ENCODE data around the gene NCAM2. TPM values are rescaled to one million over a fixed set of nuclear protein-coding genes. Genes with fewer than 3 reads are reported as not detected.

The NCAM2 gene
- total RNA-seq, 2 experiments from 2014 or later: not detected

DNA sequence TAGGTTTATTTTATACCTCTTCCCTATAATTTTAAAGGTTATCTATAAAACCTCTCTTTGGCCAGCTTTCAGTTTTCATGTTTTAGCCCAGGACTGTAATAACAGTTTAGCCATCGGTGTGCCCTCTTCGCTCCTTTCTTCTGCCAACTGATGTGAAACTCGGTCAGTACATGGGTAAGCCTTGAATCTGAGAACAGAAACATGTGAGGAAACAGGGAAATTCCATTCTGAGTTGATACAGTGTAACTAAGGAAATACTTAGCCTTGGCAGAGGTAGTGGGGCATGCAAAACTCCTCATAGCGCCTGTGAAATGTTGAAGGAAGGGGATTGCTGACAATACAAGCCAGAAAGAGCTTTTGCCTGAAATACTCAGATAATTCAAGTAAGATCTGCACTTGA, 465.2 kb downstream of the NCAM2 start:
- H3K9me3 Mint-ChIP-seq (ENCODE audit: insufficient read depth): no peaks in the 10 kb centered on the region
- ChIA-PET POLR2A (no interaction called here), CTCF (no interaction called here)
- H3K27ac Mint-ChIP-seq: no peak overlapping the region
- no peaks in the 10 kb centered on the region for H3K27me3 Mint-ChIP-seq (ENCODE audit: low read depth)
- H3K4me1 Mint-ChIP-seq (ENCODE audit: low read depth): no peaks in the 10 kb centered on the region
- no peak for DNase-seq
- H3K36me3 Mint-ChIP-seq (ENCODE audit: low read depth): no peaks in the 10 kb centered on the region
- H3K4me3 Mint-ChIP-seq: no peak overlapping the region
- ATAC-seq: no peak

GRCh38 chr21:21464684-21465083, 466.5 kb downstream of the NCAM2 start:
- DNase-seq (no peak), ATAC-seq (no peak)
- CTCF ChIA-PET: no interaction called here
- POLR2A ChIA-PET: no interaction called here
- Mint-ChIP-seq H3K27ac (no peak overlapping the region), H3K9me3 (ENCODE audit: insufficient read depth) (no peaks in the 10 kb centered on the region), H3K4me3 (no peak overlapping the region), H3K27me3 (ENCODE audit: low read depth) (no peaks in the 10 kb centered on the region), H3K36me3 (ENCODE audit: low read depth) (no peaks in the 10 kb centered on the region), H3K4me1 (ENCODE audit: low read depth) (no peaks in the 10 kb centered on the region)

DNA sequence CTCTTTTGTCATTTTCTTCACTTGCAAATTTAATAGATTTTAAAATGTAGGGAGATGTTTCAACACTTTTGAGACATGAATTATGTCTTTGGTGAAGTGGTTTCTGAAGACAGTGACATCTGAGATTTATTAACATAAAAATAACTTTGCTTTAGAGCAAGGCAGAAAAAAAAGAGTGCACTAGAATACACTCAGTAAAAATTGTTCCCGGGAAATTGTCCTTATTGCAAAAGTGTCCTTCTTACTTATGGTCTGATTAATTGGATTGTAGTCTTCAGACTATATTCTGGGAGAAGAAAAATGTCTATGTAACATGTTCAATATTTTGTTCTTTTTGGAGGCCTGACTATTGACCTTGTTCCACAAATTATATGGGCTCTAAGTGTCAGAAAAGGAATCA, 468.5 kb downstream of the NCAM2 start:
- no peaks in the 10 kb centered on the region for H3K9me3 Mint-ChIP-seq (ENCODE audit: insufficient read depth)
- H3K27me3 Mint-ChIP-seq (ENCODE audit: low read depth): no peaks in the 10 kb centered on the region
- H3K4me1 Mint-ChIP-seq (ENCODE audit: low read depth): no peaks in the 10 kb centered on the region
- ChIA-PET CTCF (no interaction called here), POLR2A (no interaction called here)
- H3K36me3 Mint-ChIP-seq (ENCODE audit: low read depth): no peaks in the 10 kb centered on the region
- no peak overlapping the region for H3K4me3 Mint-ChIP-seq
- H3K27ac Mint-ChIP-seq: no peak overlapping the region
- ATAC-seq (no peak), DNase-seq (no peak)

- H3K4me3 Mint-ChIP-seq: no peak overlapping the region
- H3K4me1 Mint-ChIP-seq (ENCODE audit: low read depth): no peaks in the 10 kb centered on the region
- ChIA-PET POLR2A (no interaction called here), CTCF (no interaction called here)
- DNase-seq (no peak), ATAC-seq (no peak)
- H3K27ac Mint-ChIP-seq: no peak overlapping the region
- H3K9me3 Mint-ChIP-seq (ENCODE audit: insufficient read depth): no peaks in the 10 kb centered on the region
- no peaks in the 10 kb centered on the region for H3K36me3 Mint-ChIP-seq (ENCODE audit: low read depth)
- no peaks in the 10 kb centered on the region for H3K27me3 Mint-ChIP-seq (ENCODE audit: low read depth)
These were observed 469.8 kb downstream of the NCAM2 start for GRCh38 chr21:21468003-21468402.

GRCh38 chr21:21481239-21481638, 483.0 kb downstream of the NCAM2 start:
- H3K27me3 Mint-ChIP-seq (ENCODE audit: low read depth): no peaks in the 10 kb centered on the region
- ChIA-PET POLR2A (no interaction called here), CTCF (no interaction called here)
- ATAC-seq (no peak), DNase-seq (no peak)
- no peak overlapping the region for H3K4me3 Mint-ChIP-seq
- no peaks in the 10 kb centered on the region for H3K36me3 Mint-ChIP-seq (ENCODE audit: low read depth)
- H3K4me1 Mint-ChIP-seq (ENCODE audit: low read depth): no peaks in the 10 kb centered on the region
- peaks cover 5% of the 10 kb centered on the region for H3K9me3 Mint-ChIP-seq (ENCODE audit: insufficient read depth)
- no peak overlapping the region for H3K27ac Mint-ChIP-seq

GRCh38 chr21:21508859-21509258, 510.6 kb downstream of the NCAM2 start:
- DNase-seq (no peak), ATAC-seq (no peak)
- no peak overlapping the region for H3K27ac Mint-ChIP-seq
- POLR2A ChIA-PET: no interaction called here
- no peaks in the 10 kb centered on the region for H3K36me3 Mint-ChIP-seq (ENCODE audit: low read depth)
- H3K4me1 Mint-ChIP-seq (ENCODE audit: low read depth): no peaks in the 10 kb centered on the region
- CTCF ChIA-PET: no interaction called here
- H3K9me3 Mint-ChIP-seq (ENCODE audit: insufficient read depth): no peaks in the 10 kb centered on the region
- H3K27me3 Mint-ChIP-seq (ENCODE audit: low read depth): no peaks in the 10 kb centered on the region
- no peak overlapping the region for H3K4me3 Mint-ChIP-seq

- H3K4me3 Mint-ChIP-seq: no peak overlapping the region
- H3K27me3 Mint-ChIP-seq (ENCODE audit: low read depth): no peaks in the 10 kb centered on the region
- no peak for DNase-seq
- H3K9me3 Mint-ChIP-seq (ENCODE audit: insufficient read depth): no peaks in the 10 kb centered on the region
- no peaks in the 10 kb centered on the region for H3K36me3 Mint-ChIP-seq (ENCODE audit: low read depth)
- H3K4me1 Mint-ChIP-seq (ENCODE audit: low read depth): no peaks in the 10 kb centered on the region
- H3K27ac Mint-ChIP-seq: no peak overlapping the region
- ATAC-seq: no peak
- ChIA-PET CTCF (no interaction called here), POLR2A (no interaction called here)
These were observed 532.5 kb downstream of the NCAM2 start for GRCh38 chr21:21530680-21531079.

GRCh38 chr21:21547368-21547953, 549.3 kb downstream of the NCAM2 start:
- ATAC-seq: no peak
- Mint-ChIP-seq H3K9me3 (ENCODE audit: insufficient read depth) (peaks cover 12% of the 10 kb centered on the region), H3K4me1 (ENCODE audit: low read depth) (no peaks in the 10 kb centered on the region), H3K27ac (no peak overlapping the region), H3K4me3 (no peak overlapping the region), H3K36me3 (ENCODE audit: low read depth) (no peaks in the 10 kb centered on the region), H3K27me3 (ENCODE audit: low read depth) (no peaks in the 10 kb centered on the region)
- POLR2A ChIA-PET: no interaction called here
- DNase-seq: no peak
- CTCF ChIA-PET: no interaction called here

- ATAC-seq (no peak), DNase-seq (no peak)
- no peaks in the 10 kb centered on the region for H3K27me3 Mint-ChIP-seq (ENCODE audit: low read depth)
- no peaks in the 10 kb centered on the region for H3K36me3 Mint-ChIP-seq (ENCODE audit: low read depth)
- H3K4me1 Mint-ChIP-seq (ENCODE audit: low read depth): no peaks in the 10 kb centered on the region
- peaks cover 10% of the 10 kb centered on the region for H3K9me3 Mint-ChIP-seq (ENCODE audit: insufficient read depth)
- H3K4me3 Mint-ChIP-seq: no peak overlapping the region
- POLR2A ChIA-PET: no interaction called here
- CTCF ChIA-PET: no interaction called here
- H3K27ac Mint-ChIP-seq: no peak overlapping the region
These were observed 561.3 kb downstream of the NCAM2 start for GRCh38 chr21:21559285-21560045.
